ENCODE results near the gene CD99.
A peak's percentile ranks its signal among the peaks of the same experiment; 100 is the strongest.

Gene CD99

GRCh38 chrX:2698604-2699003, 7.5 kb downstream of the CD99 start:
- no peak for DNase-seq (ENCODE audit: low read depth, low spot score)

- DNase-seq (ENCODE audit: low read depth, low spot score), result no peak
Observed at GRCh38 chrX:2699959-2700358, 8.9 kb downstream of the CD99 start.

- no peak for DNase-seq (ENCODE audit: low read depth, low spot score)
Observed at GRCh38 chrX:2700405-2701320, 9.6 kb downstream of the CD99 start.

- no peak for DNase-seq (ENCODE audit: low read depth, low spot score)
Observed at GRCh38 chrX:2701600-2701999, 10.5 kb downstream of the CD99 start.

- DNase-seq (ENCODE audit: low read depth, low spot score), result no peak
Observed at GRCh38 chrX:2703991-2704369, 12.9 kb downstream of the CD99 start.

GRCh38 chrX:2705046-2705832, 14.1 kb downstream of the CD99 start:
- DNase-seq (ENCODE audit: low read depth, low spot score), result no peak

- DNase-seq (ENCODE audit: low read depth, low spot score), result peak; percentile 51
Observed at GRCh38 chrX:2707334-2707760, 16.3 kb downstream of the CD99 start.

GRCh38 chrX:2708021-2708420, 16.9 kb downstream of the CD99 start:
- DNase-seq (ENCODE audit: low read depth, low spot score), result no peak

- DNase-seq (ENCODE audit: low read depth, low spot score), result no peak
Observed at GRCh38 chrX:2708592-2709188, 17.6 kb downstream of the CD99 start.

- DNase-seq (ENCODE audit: low read depth, low spot score), result no peak
Observed at GRCh38 chrX:2709556-2709955, 18.5 kb downstream of the CD99 start.

DNA sequence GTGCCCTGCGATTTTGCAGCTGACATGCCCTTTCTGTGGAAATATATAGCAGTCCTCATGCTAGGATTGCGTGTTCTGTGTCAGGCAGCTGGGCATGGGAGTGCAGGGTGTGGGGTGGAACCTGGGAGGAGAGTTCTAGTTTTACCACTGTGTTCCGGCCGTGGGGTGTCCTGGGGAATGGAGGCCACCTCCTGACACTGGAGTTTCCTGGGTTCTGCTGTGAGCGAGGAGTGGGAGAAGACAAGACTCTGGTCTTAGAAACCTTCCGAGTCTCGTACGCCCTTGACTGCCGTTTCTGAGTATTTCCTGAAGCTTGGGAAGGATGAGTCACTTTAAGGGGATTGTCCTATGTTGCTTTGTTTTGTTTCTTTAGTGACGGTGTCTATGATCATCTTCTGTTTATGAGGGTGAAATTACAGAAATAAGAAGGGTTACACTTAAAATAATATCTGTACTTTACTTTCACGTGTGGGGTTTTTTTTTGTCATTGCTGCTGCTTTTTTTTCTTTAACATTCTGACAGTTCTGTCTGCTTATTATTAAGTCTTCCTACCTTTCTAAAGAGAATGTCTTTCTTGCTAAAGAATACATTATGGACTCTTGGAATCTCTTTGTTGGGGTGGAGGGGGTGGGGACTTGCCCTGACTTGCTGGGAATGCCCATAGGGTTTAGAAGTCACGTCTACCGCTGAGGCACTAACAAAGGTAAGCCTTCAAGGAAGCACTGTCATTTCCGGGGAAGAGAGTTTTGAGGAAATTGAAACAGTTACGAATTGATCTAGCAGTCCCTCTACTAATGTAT, 19.1 kb downstream of the CD99 start:
- peak; percentile 47 for DNase-seq (ENCODE audit: low read depth, low spot score)

DNA sequence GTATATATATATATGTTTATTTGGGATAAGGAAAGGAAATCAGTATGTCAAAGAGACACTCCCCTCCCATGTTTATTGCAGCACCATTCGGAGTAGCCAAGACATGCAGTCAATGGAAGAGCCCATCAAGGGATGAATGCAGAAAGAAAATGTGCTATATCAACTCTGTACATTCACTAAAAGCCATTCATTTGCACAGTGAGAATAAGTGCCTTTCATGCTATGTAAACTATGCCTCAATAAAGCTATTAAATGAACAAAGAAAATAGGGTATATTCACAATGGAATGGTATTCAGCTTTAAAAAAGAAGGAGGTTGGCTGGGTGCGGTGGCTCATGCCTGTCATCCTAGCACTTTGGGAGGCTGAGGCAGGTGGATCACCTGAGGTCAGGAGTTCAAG, 20.3 kb downstream of the CD99 start:
- DNase-seq (ENCODE audit: low read depth, low spot score), result no peak

DNA sequence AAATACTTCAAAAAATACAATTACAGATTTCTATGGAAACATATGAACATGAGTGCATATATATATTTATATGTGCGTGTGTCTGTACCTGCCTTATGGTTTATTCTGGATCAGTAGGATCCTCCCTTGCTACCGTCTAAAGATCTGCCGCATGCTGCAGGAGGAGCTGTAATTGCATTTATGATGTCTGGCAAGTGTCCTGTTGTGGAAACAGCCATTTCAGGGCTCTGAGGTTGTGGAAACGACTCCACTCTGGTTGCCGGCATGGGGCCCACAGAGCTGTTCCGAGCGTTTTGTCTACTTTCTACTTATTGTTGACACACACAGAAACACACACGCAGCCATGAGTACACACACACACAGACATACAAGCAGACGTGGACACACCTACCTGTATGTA, 21.3 kb downstream of the CD99 start:
- no peak for DNase-seq (ENCODE audit: low read depth, low spot score)

- DNase-seq (ENCODE audit: low read depth, low spot score), result no peak
Observed at GRCh38 chrX:2712890-2713840, 22.1 kb downstream of the CD99 start.

DNA sequence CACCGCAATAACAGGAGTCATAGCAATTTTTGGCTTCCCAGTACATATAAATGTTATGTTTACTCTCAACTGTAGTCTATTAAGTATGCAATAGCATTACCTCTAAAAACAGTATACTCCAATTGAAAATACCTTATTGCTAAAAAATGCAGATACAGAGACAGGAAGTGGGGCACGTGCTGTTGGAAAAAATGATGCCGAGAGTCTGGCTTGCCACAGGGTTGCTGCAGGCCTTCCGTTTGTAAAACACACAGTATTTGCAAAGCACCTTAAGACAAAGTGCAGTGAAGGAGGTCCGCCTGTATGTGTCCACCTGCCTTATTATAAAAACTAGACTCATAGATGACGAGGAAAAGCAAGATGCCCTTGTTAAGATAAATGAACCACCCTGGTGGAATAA, 23.5 kb downstream of the CD99 start:
- no peak for DNase-seq (ENCODE audit: low read depth, low spot score)

- DNase-seq (ENCODE audit: low read depth, low spot score), result no peak
Observed at GRCh38 chrX:2715066-2715600, 24.0 kb downstream of the CD99 start.

DNA sequence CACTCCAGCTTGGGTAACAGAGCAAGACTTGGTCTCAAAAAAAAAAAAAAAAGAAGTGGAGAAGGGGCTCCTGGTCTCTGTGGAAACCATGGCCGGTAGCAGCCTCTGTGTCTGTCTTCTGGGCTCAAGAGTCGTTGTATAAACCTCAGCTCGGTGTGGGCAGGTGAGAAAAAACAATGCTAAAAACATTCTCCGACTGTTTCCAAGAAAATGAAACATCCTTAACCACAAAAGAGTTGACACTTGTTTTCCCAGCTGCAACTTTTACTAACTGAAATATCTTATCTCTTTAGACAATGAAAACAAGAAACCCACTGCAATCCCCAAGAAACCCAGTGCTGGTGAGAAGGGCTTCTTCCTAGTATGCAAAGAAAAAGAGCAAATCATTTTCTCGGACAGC, 26.2 kb downstream of the CD99 start:
- no peak for DNase-seq (ENCODE audit: low read depth, low spot score)

GRCh38 chrX:2718821-2719220, 27.7 kb downstream of the CD99 start:
- no peak for DNase-seq (ENCODE audit: low read depth, low spot score)

DNA sequence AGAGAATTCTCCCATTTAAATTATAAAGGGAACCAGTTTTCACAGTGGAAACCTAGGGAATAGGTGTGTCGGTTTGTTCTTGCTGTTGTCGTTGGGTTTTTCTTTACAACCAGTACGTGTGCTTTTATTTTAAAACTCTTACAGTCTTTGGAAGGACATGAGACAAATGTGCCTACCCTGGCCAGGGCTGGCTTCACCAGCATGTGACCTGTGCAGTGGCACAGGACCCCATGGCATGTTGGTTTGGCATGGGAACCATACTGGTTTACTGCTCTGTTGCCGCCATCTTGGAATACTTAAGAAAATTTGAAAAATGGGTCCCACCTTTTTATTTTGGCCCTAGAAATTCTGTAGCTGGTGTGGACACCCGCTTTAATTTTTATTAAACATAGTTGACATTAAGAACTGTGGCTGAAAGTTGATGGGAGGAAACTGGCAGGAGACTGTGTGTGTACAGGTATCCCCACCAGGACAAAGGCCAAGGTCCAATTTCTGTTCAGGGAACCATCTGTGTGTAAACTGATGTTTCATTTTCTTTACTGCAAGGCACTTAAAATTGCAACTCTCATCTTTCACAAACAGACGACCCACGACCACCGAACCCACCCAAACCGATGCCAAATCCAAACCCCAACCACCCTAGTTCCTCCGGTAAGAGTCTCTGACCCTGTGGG, 28.8 kb downstream of the CD99 start:
- DNase-seq (ENCODE audit: low read depth, low spot score), result no peak

All from smooth muscle cell of the brain vasculature (primary cell).